G401 (cell line): Measurements from ENCODE around the gene OLAH. TPM values are rescaled to one million over a fixed set of nuclear protein-coding genes. Genes with fewer than 3 reads are reported as not detected.

ENCODE experiments used
- DNase-seq: peaks from one replicate; pipeline ENCODE4 v3.0.0-alpha.2; 2015; ENCODE audit warnings: low spot score
- in situ Hi-C: cut with HindIII; loops from 2 replicates; pipeline ENCODE4 v1.10.0; 2016; ENCODE audit warnings: low sequenced_read_pairs, mixed read lengths
- total RNA-seq: library from RNA; depleted of rRNA; stranded (reverse); fragments of >200 nt; shearing (Covaris generic); gene quantifications from 2 replicates; pipeline ENCODE4 v1.2.3, GENCODE V29; 2014; rRNA removed

The OLAH gene
- total RNA-seq, 1 experiment from 2014 or later: not detected

DNA sequence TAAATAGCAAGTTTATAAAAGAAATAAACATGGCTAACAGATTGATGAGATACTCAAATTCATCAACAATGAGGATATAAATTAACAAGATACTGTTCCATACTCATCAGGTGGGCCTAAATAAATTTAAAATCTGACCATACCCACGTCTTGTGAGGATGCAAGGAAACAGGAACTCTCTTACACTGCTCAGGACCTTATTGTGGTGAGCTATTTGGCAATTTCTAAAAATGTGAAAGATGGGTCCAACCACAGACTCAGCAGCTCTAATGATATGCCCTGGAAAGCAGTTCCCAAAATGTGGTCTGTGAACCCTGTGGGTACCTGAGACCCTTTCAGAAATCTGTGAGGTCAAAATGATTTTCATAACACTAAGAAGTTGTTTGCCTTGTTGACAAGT lies 74.9 kb downstream of the OLAH start:
- in situ Hi-C loops: no loop called here

DNA sequence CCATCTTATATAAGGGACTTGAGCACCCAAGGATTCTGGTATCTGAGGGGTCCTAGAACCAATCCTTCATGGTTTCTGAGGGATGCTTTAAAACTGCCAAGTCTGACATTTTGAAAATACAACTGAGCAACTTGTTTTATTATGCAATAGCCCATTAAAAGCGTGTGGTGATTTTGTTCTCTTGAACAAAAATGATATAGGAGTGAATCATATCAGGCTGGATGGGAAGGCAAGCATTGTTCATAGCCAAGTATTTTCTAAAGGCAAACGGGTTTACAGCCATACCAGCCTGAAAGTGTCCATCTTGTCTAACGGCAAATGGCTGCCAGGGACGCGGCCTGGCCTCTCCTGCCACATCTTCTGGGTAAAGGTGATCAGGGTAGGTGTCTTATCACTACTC lies 76.8 kb downstream of the OLAH start:
- DNase-seq: no peak

More for the DNA sequence above, 74.9 kb downstream of the OLAH start:
- DNase-seq: no peak

DNA sequence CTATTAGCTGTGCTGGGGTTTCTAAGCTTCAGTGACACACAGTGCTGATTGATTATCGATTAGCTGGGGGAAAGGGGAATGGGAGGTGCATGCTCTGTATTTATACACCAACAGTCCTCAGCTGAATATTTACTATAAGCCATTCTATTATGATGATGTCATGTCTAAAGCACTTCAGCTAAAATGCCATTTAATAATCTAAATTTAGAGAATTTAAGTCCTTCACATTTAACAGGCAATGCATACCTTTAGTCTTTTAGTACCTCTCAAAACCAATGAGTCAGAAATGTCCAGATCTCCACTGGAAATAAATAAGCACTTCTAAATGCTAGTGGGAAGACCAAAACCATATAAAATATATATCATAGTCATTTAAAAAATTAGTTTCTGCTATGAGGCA lies 78.0 kb downstream of the OLAH start:
- in situ Hi-C loops: no loop called here

More for the DNA sequence above, 76.8 kb downstream of the OLAH start:
- in situ Hi-C loops: no loop called here

DNA sequence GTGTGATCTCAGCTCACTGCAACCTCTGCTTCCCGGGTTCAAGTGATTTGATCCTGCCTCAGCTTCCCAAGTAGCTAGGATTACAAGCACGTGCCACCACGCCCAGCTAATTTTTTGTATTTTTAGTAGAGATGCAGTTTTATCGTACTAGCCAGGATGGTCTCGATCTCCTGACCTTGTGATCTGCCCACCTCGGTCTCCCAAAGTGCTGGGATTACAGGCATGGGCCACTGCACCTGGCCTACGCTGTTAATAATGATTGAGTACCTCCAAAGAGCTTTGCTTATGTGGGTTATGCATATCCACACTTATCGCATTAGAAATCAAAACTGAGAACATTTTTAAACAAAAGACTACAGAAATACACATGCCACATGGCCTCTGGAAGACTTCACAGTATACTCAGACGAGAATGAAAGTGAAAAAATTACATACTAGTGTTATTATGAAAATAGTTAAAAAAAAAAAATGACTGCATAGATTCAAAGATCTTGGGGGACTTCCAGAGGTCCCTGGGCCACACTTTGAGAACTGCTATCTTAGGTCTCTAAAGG lies 78.8 kb downstream of the OLAH start:
- in situ Hi-C loops: no loop called here
- DNase-seq: no peak

More for the DNA sequence above, 78.0 kb downstream of the OLAH start:
- DNase-seq: no peak

Other genes starting within 250 kb of the OLAH start
- gene CDNF, start 205.9 kb upstream of the OLAH start, total RNA-seq: 0.27 and 0.49 TPM in 2 replicates
- 52.3 and 63.7 TPM in 2 replicates for gene HSPA14, start 205.6 kb upstream of the OLAH start, total RNA-seq
- 29.2 and 34.5 TPM in 2 replicates for gene MSANTD7, start 205.6 kb upstream of the OLAH start, total RNA-seq
- 31.0 and 44.0 TPM in 2 replicates for gene SUV39H2, start 165.1 kb upstream of the OLAH start, total RNA-seq
- gene DCLRE1C, start 89.8 kb upstream of the OLAH start, total RNA-seq: 6.6 and 10.8 TPM in 2 replicates
- not detected in 2 replicates for gene MEIG1, start 84.6 kb upstream of the OLAH start, total RNA-seq
- 7.3 and 13.1 TPM in 2 replicates for gene ACBD7, start 44.8 kb downstream of the OLAH start, total RNA-seq
- gene RPP38, start 53.4 kb downstream of the OLAH start, total RNA-seq: 3.4 and 12.9 TPM in 2 replicates
- 11.7 and 17.9 TPM in 2 replicates for gene NMT2, start 124.8 kb downstream of the OLAH start, total RNA-seq